Cardiac muscle cell (in vitro differentiated cells and primary cell): ENCODE data around the gene BMERB1. TPM values are rescaled to one million over a fixed set of nuclear protein-coding genes. Genes with fewer than 3 reads are reported as not detected.
A peak's percentile ranks its signal among the peaks of the same experiment; 100 is the strongest.

Source experiments
- DNase-seq, 2 donors: peaks; one replicate each; pipeline versions ENCODE4 v3.0.0 to v3.0.0-alpha.2; 2010 to 2017; ENCODE audit warnings: low read depth in 1 of 2, low spot score in 1 of 2
- H3K27ac ChIP-seq: fragments of 200-600 bp; sonication (generic); 2 replicates; pipeline ENCODE4 v1.5.1; 2016
- H3K27me3 ChIP-seq: fragments of 200-600 bp; sonication (generic); 2 replicates; pipeline ENCODE4 v1.6.0; 2016; ENCODE audit warnings: control low read depth
- H3K36me3 ChIP-seq: fragments of 200-600 bp; sonication (generic); 2 replicates; pipeline ENCODE4 v1.5.1; 2016; ENCODE audit warnings: control low read depth
- H3K4me1 ChIP-seq: fragments of 200-600 bp; sonication (generic); 2 replicates; pipeline ENCODE4 v1.8.1; 2017; ENCODE audit warnings: low read depth, mild to moderate bottlenecking, mixed run types
- H3K4me3 ChIP-seq: fragments of 200-600 bp; sonication (generic); 2 replicates; pipeline ENCODE4 v1.5.1; 2016; ENCODE audit warnings: mild to moderate bottlenecking
- H3K9me3 ChIP-seq: fragments of 200-600 bp; sonication (generic); 2 replicates; pipeline ENCODE4 v1.5.1; 2017; ENCODE audit warnings: low read depth, mild to moderate bottlenecking, control low read depth
- polyA plus RNA-seq: library from polyadenylated mRNA; unstranded; fragments of >200 nt; fragmentation: Nextera tagmentation; extraction: Ambion mirVana; gene quantifications from 2 replicates; pipeline ENCODE4 v1.2.1, GENCODE V29; 2016
- total RNA-seq: library from RNA; depleted of rRNA; stranded (reverse); fragments of >200 nt; gene quantifications from 2 replicates; pipeline ENCODE4 v1.2.3, GENCODE V29; 2016
- TF ChIP-seq, protein P1 (sequence below): IDR thresholded peaks from 2 replicates; pipeline ENCODE4 v1.5.1; 2012; ENCODE audit warnings: low read depth, mild to moderate bottlenecking, low read length

BMERB1 gene
- total and polyA plus RNA-seq, 2 experiments from 2014 or later, result 15.2 to 22.1 TPM

DNA sequence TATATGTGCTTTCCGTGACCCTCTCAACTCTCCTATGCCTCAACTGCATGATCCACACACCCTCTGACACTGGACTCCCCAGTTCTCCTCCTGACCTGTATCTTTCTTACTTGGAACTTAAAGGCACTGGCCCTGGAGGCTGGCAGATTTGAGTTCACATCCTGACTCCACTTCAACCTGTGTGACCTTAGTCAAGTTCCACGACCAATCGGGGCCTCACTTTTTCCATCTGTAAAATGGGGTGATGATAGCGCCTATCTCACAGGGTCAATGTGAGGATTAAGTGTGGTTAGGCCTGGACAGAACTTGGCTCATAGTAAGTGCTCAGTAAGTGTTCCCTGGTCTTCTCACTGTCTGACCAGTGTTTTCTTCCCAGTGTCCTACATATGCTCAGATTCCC, 183.5 kb downstream of the BMERB1 start:
- no peak for DNase-seq
- H3K9me3 ChIP-seq, result no peaks in the 10 kb centered on the region
- TF ChIP-seq, protein P1, sequence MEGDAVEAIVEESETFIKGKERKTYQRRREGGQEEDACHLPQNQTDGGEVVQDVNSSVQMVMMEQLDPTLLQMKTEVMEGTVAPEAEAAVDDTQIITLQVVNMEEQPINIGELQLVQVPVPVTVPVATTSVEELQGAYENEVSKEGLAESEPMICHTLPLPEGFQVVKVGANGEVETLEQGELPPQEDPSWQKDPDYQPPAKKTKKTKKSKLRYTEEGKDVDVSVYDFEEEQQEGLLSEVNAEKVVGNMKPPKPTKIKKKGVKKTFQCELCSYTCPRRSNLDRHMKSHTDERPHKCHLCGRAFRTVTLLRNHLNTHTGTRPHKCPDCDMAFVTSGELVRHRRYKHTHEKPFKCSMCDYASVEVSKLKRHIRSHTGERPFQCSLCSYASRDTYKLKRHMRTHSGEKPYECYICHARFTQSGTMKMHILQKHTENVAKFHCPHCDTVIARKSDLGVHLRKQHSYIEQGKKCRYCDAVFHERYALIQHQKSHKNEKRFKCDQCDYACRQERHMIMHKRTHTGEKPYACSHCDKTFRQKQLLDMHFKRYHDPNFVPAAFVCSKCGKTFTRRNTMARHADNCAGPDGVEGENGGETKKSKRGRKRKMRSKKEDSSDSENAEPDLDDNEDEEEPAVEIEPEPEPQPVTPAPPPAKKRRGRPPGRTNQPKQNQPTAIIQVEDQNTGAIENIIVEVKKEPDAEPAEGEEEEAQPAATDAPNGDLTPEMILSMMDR, result no peak
- H3K27ac ChIP-seq, result no peak overlapping the region
- H3K4me1 ChIP-seq, result no peaks in the 10 kb centered on the region
- H3K4me3 ChIP-seq, result no peak overlapping the region
- peaks cover 22% of the 10 kb centered on the region for H3K36me3 ChIP-seq
- no peaks in the 10 kb centered on the region for H3K27me3 ChIP-seq

DNA sequence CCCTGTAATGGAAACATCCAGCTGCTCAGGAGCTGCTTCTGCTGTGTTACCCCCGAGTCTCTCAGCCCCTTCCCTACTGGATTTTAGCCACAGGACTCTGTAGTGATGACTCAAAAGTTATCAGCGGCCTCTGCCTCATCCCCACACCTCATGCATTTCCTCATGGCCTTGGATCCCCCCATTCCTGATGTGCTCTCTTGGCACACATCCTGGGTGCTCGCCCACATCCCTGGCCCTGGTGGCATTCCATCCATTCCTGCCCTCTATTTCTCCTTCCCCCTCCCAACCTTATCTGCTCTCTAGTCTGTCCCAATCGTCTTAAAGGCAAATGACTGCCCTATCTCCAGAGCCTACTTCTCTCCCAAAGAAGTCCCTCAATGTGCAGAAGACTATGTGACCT, 184.0 kb downstream of the BMERB1 start:
- TF ChIP-seq, protein P1, result no peak
- Histone ChIP-seq H3K9me3 (no peaks in the 10 kb centered on the region), H3K27me3 (no peaks in the 10 kb centered on the region), H3K4me3 (no peak overlapping the region), H3K27ac (no peak overlapping the region), H3K36me3 (peaks cover 23% of the 10 kb centered on the region), H3K4me1 (no peaks in the 10 kb centered on the region)
- peak in 1 of 2 donors; percentile 90 for DNase-seq

DNA sequence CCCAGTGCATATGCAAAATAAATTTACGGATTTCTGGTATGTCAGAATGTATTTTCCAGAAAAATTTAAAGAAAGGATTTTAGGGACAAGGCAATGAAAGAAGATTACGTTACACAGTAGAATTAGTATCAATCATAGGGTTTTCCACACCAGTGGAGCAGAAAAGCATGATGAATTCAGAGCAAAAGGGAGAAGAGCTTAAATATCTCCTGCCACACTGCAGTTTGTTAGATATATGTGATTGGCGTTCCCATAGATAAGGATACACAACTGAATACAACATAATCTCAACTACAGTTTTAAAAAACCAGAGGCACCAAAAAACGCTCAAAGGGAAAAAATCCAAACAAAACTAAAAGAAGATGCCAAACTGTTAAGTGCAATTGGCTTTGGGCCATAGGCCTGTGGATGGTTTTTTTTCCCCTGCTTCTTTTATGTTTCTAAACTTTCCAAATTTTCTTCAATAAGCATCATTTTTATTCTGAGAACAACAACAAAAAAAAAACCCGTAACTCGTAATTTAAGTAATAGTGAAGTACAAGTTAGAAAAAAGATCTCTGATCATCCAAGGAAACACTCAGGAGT, 186.3 kb downstream of the BMERB1 start:
- no peak for DNase-seq
- no peaks in the 10 kb centered on the region for H3K4me1 ChIP-seq
- no peaks in the 10 kb centered on the region for H3K9me3 ChIP-seq
- no peak overlapping the region for H3K4me3 ChIP-seq
- H3K36me3 ChIP-seq, result peaks cover 37% of the 10 kb centered on the region
- no peaks in the 10 kb centered on the region for H3K27me3 ChIP-seq
- TF ChIP-seq, protein P1, result no peak
- no peak overlapping the region for H3K27ac ChIP-seq

DNA sequence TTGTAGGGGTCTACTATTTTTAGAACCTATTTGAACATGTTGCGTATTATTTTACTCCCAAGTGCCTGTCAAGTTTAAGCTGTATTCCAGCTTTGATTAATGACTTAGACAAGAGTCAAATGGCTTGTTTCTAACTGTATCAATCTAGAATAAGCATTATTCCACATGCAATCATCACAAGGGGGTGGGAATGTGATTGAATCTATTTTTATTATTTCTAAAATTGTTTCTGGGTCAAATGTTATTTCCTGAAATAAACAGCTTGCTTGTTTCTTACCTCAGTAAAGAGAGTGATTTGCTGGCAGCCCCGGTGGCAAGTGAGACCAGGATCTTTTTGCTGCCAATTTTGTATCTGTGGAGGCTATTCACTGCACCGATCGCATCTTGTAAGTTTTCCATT, 187.1 kb downstream of the BMERB1 start:
- DNase-seq, result no peak
- no peak overlapping the region for H3K4me3 ChIP-seq
- no peaks in the 10 kb centered on the region for H3K4me1 ChIP-seq
- TF ChIP-seq, protein P1, result no peak
- no peak overlapping the region for H3K27ac ChIP-seq
- no peaks in the 10 kb centered on the region for H3K27me3 ChIP-seq
- no peaks in the 10 kb centered on the region for H3K9me3 ChIP-seq
- peaks cover 40% of the 10 kb centered on the region for H3K36me3 ChIP-seq

DNA sequence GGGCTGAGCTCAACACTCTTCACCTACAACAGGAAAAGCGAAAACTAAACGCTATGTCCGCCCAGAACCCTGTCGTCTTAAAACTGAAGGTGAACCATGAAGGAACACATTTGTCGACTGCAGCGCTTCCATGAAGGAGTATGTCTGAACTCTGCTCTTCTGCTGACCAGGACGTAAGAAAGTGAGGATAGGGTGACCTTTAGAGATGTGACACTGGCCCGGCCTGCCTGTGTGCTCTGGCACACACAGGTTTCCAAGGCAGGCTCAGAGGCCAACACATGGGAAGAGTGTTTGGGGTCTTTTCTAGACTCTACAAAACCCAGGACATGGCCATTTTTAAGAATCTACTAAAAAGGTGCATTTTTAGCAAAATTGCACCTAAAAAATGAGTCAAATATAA, 187.5 kb downstream of the BMERB1 start:
- Histone ChIP-seq H3K4me1 (no peaks in the 10 kb centered on the region), H3K9me3 (no peaks in the 10 kb centered on the region), H3K36me3 (peaks cover 40% of the 10 kb centered on the region), H3K27me3 (no peaks in the 10 kb centered on the region), H3K27ac (no peak overlapping the region), H3K4me3 (no peak overlapping the region)
- TF ChIP-seq, protein P1, result no peak
- DNase-seq, result no peak
